ENCODE results near the gene CFAP119.

The CFAP119 gene

GRCh38 chr16:30710971-30711370 is 50.9 kb downstream of the CFAP119 start:
- DNase-seq (ENCODE audit: low spot score) = no peak

Small RNAs within 50 kb of the gene (small RNA-seq; reads per million reads assigned to genes)
- gene SNORA30 = 7.4 to 7.5 reads per million in 2 experiments

Measured in SK-N-DZ (cell line).